GM21737 (cell line): ENCODE data around the gene SCAANT1.
A peak's percentile ranks its signal among the peaks of the same experiment; 100 is the strongest.

Experiments used
- ATAC-seq: cut with Tn5 transposase; IDR thresholded peaks from one replicate; pipeline ENCODE4 v1.9.1; 2021; ENCODE audit warnings: mild to moderate bottlenecking, moderate library complexity; ENCODE audit not compliant: unreplicated experiment

The SCAANT1 gene

GRCh38 chr3:63864008-63864964 lies 47.9 kb downstream of the SCAANT1 start:
- ATAC-seq: peak; percentile 51

- ATAC-seq: peak; percentile 62
Observed at GRCh38 chr3:63863150-63864007, 48.8 kb downstream of the SCAANT1 start, which contains the start of the genes ATXN7 and THOC7. Gene ATXN7 (plus strand): TSS chr3:63863867. CDS start chr3:63912599, 48,732 bp downstream. Gene THOC7 (minus strand): TSS chr3:63863805. CDS start chr3:63863790, 15 bp downstream.

GRCh38 chr3:63862804-63863149 lies 49.4 kb downstream of the SCAANT1 start:
- no peak for ATAC-seq
